A673 (cell line): ENCODE data around the gene RPGR. TPM values are rescaled to one million over a fixed set of nuclear protein-coding genes. Genes with fewer than 3 reads are reported as not detected.

Experiments
- BruUV-seq: library from RNA; stranded (reverse); fragments of 400-500 nt; replicated peaks from 2 replicates; lab custom pipeline; 2021; lab: Mats Ljungman, UMichigan
- CTCF ChIA-PET: fragments of 300-600 bp; sonication (Branson Sonifier 250); formaldehyde crosslinking; loops from one replicate; lab custom pipeline; 2022; ENCODE audit warnings: antibody characterized with exemption; lab: Charles Lee
- POLR2A ChIA-PET: fragments of 300-600 bp; sonication (Branson Sonifier 250); formaldehyde crosslinking; loops from one replicate; lab custom pipeline; 2022; ENCODE audit warnings: antibody characterized with exemption; ENCODE audit not compliant: low non-redundant PET; lab: Charles Lee
- DNase-seq: peaks from one replicate; pipeline ENCODE4 v3.0.0-alpha.2; 2015; ENCODE audit warnings: low spot score
- H3K27ac ChIP-seq: fragments of 200-600 bp; sonication (generic); 2 replicates; pipeline ENCODE4 v1.5.1; 2016; ENCODE audit warnings: mixed run types, low read depth, mild to moderate bottlenecking, mixed read lengths, antibody characterized with exemption, low read length; ENCODE audit not compliant: poor library complexity, severe bottlenecking
- H3K27me3 ChIP-seq: fragments of 200-600 bp; sonication (generic); replicated peaks from 2 replicates; pipeline ENCODE4 v1.6.1; 2017; ENCODE audit warnings: mixed run types, low read depth, mild to moderate bottlenecking, mixed read lengths, antibody characterized with exemption, low read length; ENCODE audit not compliant: insufficient read depth, poor library complexity
- H3K36me3 ChIP-seq: fragments of 200-600 bp; sonication (generic); 2 replicates; pipeline ENCODE4 v1.6.1; 2016; ENCODE audit warnings: mixed run types, mild to moderate bottlenecking, mixed read lengths, antibody characterized with exemption, low read length; ENCODE audit not compliant: insufficient read depth, poor library complexity, severe bottlenecking
- H3K4me1 ChIP-seq: fragments of 200-600 bp; sonication (generic); 2 replicates; pipeline ENCODE4 v1.6.1; 2017; ENCODE audit warnings: mixed run types, mild to moderate bottlenecking, mixed read lengths, antibody characterized with exemption, low read length; ENCODE audit not compliant: insufficient read depth, poor library complexity, severe bottlenecking
- H3K4me3 ChIP-seq: fragments of 200-600 bp; sonication (generic); 2 replicates; pipeline ENCODE4 v1.5.1; 2016; ENCODE audit warnings: low read depth, mixed run types, mild to moderate bottlenecking, mixed read lengths, low read length; ENCODE audit not compliant: poor library complexity, severe bottlenecking
- H3K9me3 ChIP-seq: fragments of 200-600 bp; sonication (generic); 2 replicates; pipeline ENCODE4 v1.6.1; 2016; ENCODE audit warnings: mixed run types, low read depth, mild to moderate bottlenecking, mixed read lengths, antibody characterized with exemption, low read length; ENCODE audit not compliant: poor library complexity, severe bottlenecking
- CTCF ChIP-seq: fragments of 300-800, 200-600 bp; sonication (generic); conservative IDR thresholded peaks from 2 replicates; pipeline ENCODE4 v1.5.1; 2017; ENCODE audit warnings: low read depth, mild to moderate bottlenecking, antibody characterized with exemption, low read length, moderate library complexity, mixed read lengths
- EZH2 ChIP-seq: fragments of 200-600 bp; sonication (generic); IDR thresholded peaks from 2 replicates; pipeline ENCODE4 v1.6.1; 2017; ENCODE audit warnings: borderline replicate concordance, low read depth, mild to moderate bottlenecking, mixed read lengths, antibody characterized with exemption, low read length; ENCODE audit not compliant: poor library complexity, severe bottlenecking
- intact Hi-C: fragments of 100-400 bp; cut with micrococcal nuclease; formaldehyde crosslinking; loops from one replicate; pipeline ENCODE4 v1.10.0; 2022; ENCODE audit not compliant: unreplicated experiment
- total RNA-seq: library from RNA; stranded (reverse); gene quantifications from 2 replicates; pipeline ENCODE4 v1.2.3, GENCODE V29; 2021

The RPGR gene
- total RNA-seq, 1 experiment from 2014 or later: 15.1 TPM

DNA sequence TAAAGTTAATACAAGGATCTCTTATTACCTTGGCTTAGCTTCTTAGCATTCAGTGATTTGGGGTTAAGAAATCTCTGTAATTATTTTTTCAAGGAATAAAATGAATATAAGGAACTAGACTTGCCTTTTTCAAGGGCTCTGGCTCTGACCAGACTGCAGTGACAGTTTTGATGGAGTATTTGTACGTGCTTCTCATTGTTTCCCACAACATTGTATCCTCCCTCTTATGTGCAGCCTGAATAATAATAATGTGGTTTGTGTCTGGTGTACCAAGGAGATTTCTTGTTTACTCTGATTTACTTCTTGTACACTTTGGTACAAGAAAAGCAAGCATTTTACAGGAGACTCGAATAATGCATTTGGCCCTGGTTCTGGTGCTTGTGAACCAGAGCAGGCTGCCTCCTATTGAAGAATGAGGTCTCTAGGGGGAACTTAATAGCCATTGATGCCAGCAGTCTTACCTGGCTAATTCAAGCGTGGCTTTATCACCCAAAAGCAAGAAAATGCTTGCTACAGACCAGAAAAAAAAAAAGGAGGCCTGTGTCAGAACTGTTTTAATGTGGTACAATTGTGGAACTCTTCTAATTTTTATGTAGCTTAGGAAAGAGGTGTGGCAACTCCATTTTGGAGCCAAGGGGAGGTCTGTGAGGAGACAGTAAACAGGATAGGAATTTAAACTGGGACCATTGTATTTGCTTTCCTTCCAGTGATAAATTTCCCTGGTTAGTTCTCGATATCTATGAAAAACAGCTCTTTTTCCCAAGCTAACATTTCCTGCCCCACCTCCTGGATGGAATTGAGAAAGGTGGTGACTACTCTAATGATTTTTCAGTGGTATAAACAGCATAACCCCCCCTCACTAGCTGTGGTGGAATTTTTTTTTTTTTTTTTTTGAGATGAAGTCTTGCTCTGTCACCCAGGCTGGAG lies 30.7 kb upstream of the RPGR start:
- H3K36me3 ChIP-seq: no peaks in the 10 kb centered on the region
- ChIA-PET CTCF (interaction anchor here (0.6 to 0.7 kb wide), 2 partner anchors 334 to 1366 kb away, joined by 3 read pairs; no protein-coding TSS in a partner anchor), POLR2A (no interaction called here)
- H3K4me1 ChIP-seq: no peaks in the 10 kb centered on the region
- DNase-seq: no peak
- no peak overlapping the region for H3K27ac ChIP-seq
- TF ChIP-seq CTCF: no peak
- no peak for TF ChIP-seq EZH2
- intact Hi-C loops: no loop called here
- H3K9me3 ChIP-seq: no peaks in the 10 kb centered on the region
- no TSS peak for BruUV-seq
- no peaks in the 10 kb centered on the region for H3K27me3 ChIP-seq
- no peak overlapping the region for H3K4me3 ChIP-seq

- no peak for TF ChIP-seq EZH2
- no peak for TF ChIP-seq CTCF
- ChIA-PET CTCF (no interaction called here), POLR2A (no interaction called here)
- BruUV-seq: no TSS peak
- H3K4me3 ChIP-seq: no peak overlapping the region
- DNase-seq: no peak
- H3K27ac ChIP-seq: no peak overlapping the region
- H3K27me3 ChIP-seq: no peaks in the 10 kb centered on the region
- intact Hi-C loops: no loop called here
- no peaks in the 10 kb centered on the region for H3K4me1 ChIP-seq
- H3K36me3 ChIP-seq: no peaks in the 10 kb centered on the region
- no peaks in the 10 kb centered on the region for H3K9me3 ChIP-seq
These were observed 29.1 kb upstream of the RPGR start for GRCh38 chrX:38356401-38356800.

DNA sequence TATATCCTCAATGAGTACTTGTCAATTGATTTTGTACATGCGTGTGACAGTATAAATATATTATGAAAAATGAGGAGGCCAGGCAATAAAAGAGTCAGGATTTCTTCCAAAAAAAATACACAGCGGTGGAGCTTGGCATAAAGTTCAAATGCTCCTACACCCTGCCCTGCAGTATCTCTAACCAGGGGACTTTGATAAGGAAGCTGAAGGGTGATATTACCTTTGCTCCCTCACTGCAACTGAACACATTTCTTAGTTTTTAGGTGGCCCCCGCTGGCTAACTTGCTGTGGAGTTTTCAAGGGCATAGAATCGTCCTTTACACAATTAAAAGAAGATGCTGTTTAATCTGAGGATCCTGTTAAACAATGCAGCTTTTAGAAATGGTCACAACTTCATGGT lies 25.1 kb upstream of the RPGR start, which contains the start of gene OTC:
TSS of gene OTC (plus strand) at position 243 of the 400 bp plus-strand sequence. CDS start at position 336, 93 bp downstream.
- ChIA-PET CTCF (no interaction called here), POLR2A (no interaction called here)
- TF ChIP-seq CTCF (no peak), EZH2 (no peak)
- no TSS peak for BruUV-seq
- no peak for DNase-seq
- no peaks in the 10 kb centered on the region for H3K9me3 ChIP-seq
- intact Hi-C loops: no loop called here
- peaks cover 6% of the 10 kb centered on the region for H3K27me3 ChIP-seq
- no peak within 1 kb of the TSS for H3K4me3 ChIP-seq
- no peaks in the 10 kb centered on the region for H3K4me1 ChIP-seq
- H3K36me3 ChIP-seq: no peaks in the 10 kb centered on the region
- H3K27ac ChIP-seq: no peak within 1 kb of the TSS
